GM12878 (cell line): ENCODE results near the gene C11orf58. TPM values are rescaled to one million over a fixed set of nuclear protein-coding genes. Genes with fewer than 3 reads are reported as not detected.

Source experiments
- ATAC-seq: fragments of 200-7000 bp; cut with Tn5 transposase; 3 replicates; pipeline ENCODE4 v1.9.1; 2020; ENCODE audit warnings: mild to moderate bottlenecking, moderate library complexity
- BruUV-seq: library from RNA; stranded (reverse); fragments of 400-500 nt; replicated peaks from 2 replicates; lab custom pipeline; 2021; lab: Mats Ljungman, UMichigan
- CTCF ChIA-PET: fragments of 300-600 bp; sonication (Branson Sonifier 250); formaldehyde crosslinking; extraction: SDS; loops from one replicate; lab custom pipeline; 2021; ENCODE audit warnings: inconsistent platforms; lab: Yijun Ruan, JAX
- POLR2A ChIA-PET: fragments of 350-600 bp; formaldehyde crosslinking; extraction: SDS; loops from one replicate; lab custom pipeline; 2021; ENCODE audit warnings: inconsistent platforms; lab: Charles Lee
- RAD21 ChIA-PET: fragments of 300-600 bp; sonication (Branson Sonifier 250); formaldehyde crosslinking; loops from one replicate; lab custom pipeline; 2023; ENCODE audit warnings: antibody characterized with exemption; ENCODE audit not compliant: unreplicated experiment; lab: Charles Lee
- SMC1A ChIA-PET: fragments of 300-600 bp; sonication (Branson Sonifier 250); formaldehyde crosslinking; loops from one replicate; lab custom pipeline; 2023; ENCODE audit not compliant: unreplicated experiment, uncharacterized antibody; lab: Charles Lee
- DNase-seq: peaks from one replicate; pipeline ENCODE4 v3.0.0-alpha.2; 2011; ENCODE audit warnings: low read depth, low spot score
- FAIRE-seq: peaks from 3 replicates; lab custom pipeline; 2011; peaks lifted over from hg19 to GRCh38; lab: Jason Lieb, UNC
- H2AFZ ChIP-seq: 2 replicates; pipeline ENCODE4 v1.6.0; 2011; ENCODE audit warnings: low read depth, low read length, control low read depth; ENCODE audit not compliant: control insufficient read depth
- H3K27ac ChIP-seq: 2 replicates; pipeline ENCODE4 v1.5.1; 2011; ENCODE audit warnings: control low read depth; ENCODE audit not compliant: control insufficient read depth, insufficient read depth
- H3K27me3 ChIP-seq, 2 experiments: replicated peaks in 1 of 2; 2 replicates each; pipeline versions ENCODE4 v1.6.0 to v1.6.1; 2011; ENCODE audit warnings: low read length in 1 of 2; ENCODE audit not compliant: control insufficient read depth in 2 of 2, insufficient read depth in 2 of 2
- H3K36me3 ChIP-seq, 2 experiments: 2 replicates each; pipeline ENCODE4 v1.5.1; 2011; ENCODE audit warnings: low read length in 1 of 2; ENCODE audit not compliant: control insufficient read depth in 2 of 2, insufficient read depth in 2 of 2
- H3K4me1 ChIP-seq: 2 replicates; pipeline ENCODE4 v1.6.1; 2011; ENCODE audit warnings: mild to moderate bottlenecking, low read length, moderate library complexity, mixed read lengths; ENCODE audit not compliant: control insufficient read depth, insufficient read depth
- H3K4me2 ChIP-seq: 2 replicates; pipeline ENCODE4 v1.6.0; 2011; ENCODE audit warnings: control low read depth; ENCODE audit not compliant: control insufficient read depth, insufficient read depth
- H3K4me3 ChIP-seq: fragments of 200-600 bp; sonication (generic); 2 replicates; pipeline ENCODE4 v1.5.1; 2016
- H3K79me2 ChIP-seq: 2 replicates; pipeline ENCODE4 v1.6.0; 2011; ENCODE audit warnings: low read length; ENCODE audit not compliant: control insufficient read depth, insufficient read depth
- H3K9ac ChIP-seq: 2 replicates; pipeline ENCODE4 v1.8.0; 2011; ENCODE audit warnings: low read length, control low read depth, mixed read lengths; ENCODE audit not compliant: control insufficient read depth, insufficient read depth
- H3K9me3 ChIP-seq: replicated peaks from 3 replicates; pipeline ENCODE4 v1.5.1; 2011; ENCODE audit warnings: mild to moderate bottlenecking, low read length; ENCODE audit not compliant: control insufficient read depth, insufficient read depth
- H4K20me1 ChIP-seq: 2 replicates; pipeline ENCODE4 v1.6.0; 2011; ENCODE audit not compliant: control insufficient read depth, insufficient read depth
- ESRRA ChIP-seq: IDR thresholded peaks from 2 replicates; pipeline ENCODE4 v1.6.1; 2012; ENCODE audit warnings: mild to moderate bottlenecking, low read length, improper control_type of control experiment
- FOXM1 ChIP-seq: IDR thresholded peaks from 2 replicates; pipeline ENCODE4 v1.6.1; 2012; ENCODE audit warnings: low read depth, mild to moderate bottlenecking, inconsistent platforms, low read length, moderate library complexity
- IRF5 ChIP-seq: fragments of 450-650 bp; IDR thresholded peaks from 2 replicates; pipeline ENCODE4 v1.6.1; 2017; ENCODE audit warnings: borderline replicate concordance
- NFYB ChIP-seq: IDR thresholded peaks from 2 replicates; pipeline ENCODE4 v1.6.1; 2011; ENCODE audit warnings: low read depth, mild to moderate bottlenecking, low read length, improper control_type of control experiment, moderate library complexity; ENCODE audit not compliant: insufficient read depth
- RAD21 ChIP-seq: IDR thresholded peaks from 2 replicates; pipeline ENCODE4 v1.6.1; 2011; ENCODE audit warnings: mild to moderate bottlenecking, low read depth, low read length, moderate library complexity; ENCODE audit not compliant: insufficient read depth
- SRF ChIP-seq, 2 experiments: IDR thresholded peaks; 2 replicates each; pipeline ENCODE4 v1.6.1; 2011; ENCODE audit warnings: low read depth in 2 of 2, low read length in 2 of 2, mild to moderate bottlenecking in 1 of 2, moderate library complexity in 1 of 2
- WGBS: methylation state at CpG from one replicate; pipeline ENCODE4 v1.1.6; 2016; ENCODE audit warnings: low lambda C conversion rate; ENCODE audit not compliant: insufficient replicate concordance, insufficient coverage; ENCODE audit errors: missing lambda C conversion rate; 5-methylcytosine and 5-hydroxymethylcytosine counted together
- in situ Hi-C: fragments of 300-500 bp; cut with MboI; formaldehyde crosslinking; loops from 9 replicates; pipeline ENCODE4 v1.14.3; 2018; ENCODE audit warnings: mixed read lengths
- intact Hi-C: fragments of 100-400 bp; cut with micrococcal nuclease; formaldehyde crosslinking; loops from one replicate; pipeline ENCODE4 v1.14.2; 2022; ENCODE audit not compliant: unreplicated experiment
- polyA plus RNA-seq, 11 experiments: library from polyadenylated mRNA; depleted of rRNA in 4 of 11; unstranded in 6 of 11; stranded (reverse) in 5 of 11; fragments of >200 nt; fragmentation: Nextera tagmentation in 4 of 11; fragmentation: Illumina TruSeq in 1 of 11; extraction: Ambion mirVana in 4 of 11; extraction: Trizol in 1 of 11; gene quantifications; 1 replicate in 1 of 11; 2 replicates in 10 of 11; pipeline versions ENCODE4 v1.2.1 to v1.2.3, GENCODE V29; 2011 to 2016; ENCODE audit warnings: inconsistent platforms in 2 of 11, missing spikeins in 2 of 11, low read depth in 1 of 11
- total RNA-seq, 4 experiments: library from RNA; depleted of rRNA in 3 of 4; stranded (reverse); fragments of >200 nt in 3 of 4; fragmentation: Illumina TruSeq in 1 of 4; extraction: Trizol in 1 of 4; gene quantifications; 2 replicates each; pipeline versions ENCODE4 v1.2.1 to v1.2.3, GENCODE V29; 2013 to 2021
- TF ChIP-seq, protein P1 (sequence below): fragments of 450-650 bp; IDR thresholded peaks from 2 replicates; pipeline ENCODE4 v1.6.1; 2016; ENCODE audit warnings: mild to moderate bottlenecking

Gene C11orf58
- total and polyA plus RNA-seq, 10 of the 15 experiments (the other 5 are each of a cell fraction or from before 2014, with no cell fraction given), result 98.2 to 379 (median 211) TPM

- TF ChIP-seq, protein P1, sequence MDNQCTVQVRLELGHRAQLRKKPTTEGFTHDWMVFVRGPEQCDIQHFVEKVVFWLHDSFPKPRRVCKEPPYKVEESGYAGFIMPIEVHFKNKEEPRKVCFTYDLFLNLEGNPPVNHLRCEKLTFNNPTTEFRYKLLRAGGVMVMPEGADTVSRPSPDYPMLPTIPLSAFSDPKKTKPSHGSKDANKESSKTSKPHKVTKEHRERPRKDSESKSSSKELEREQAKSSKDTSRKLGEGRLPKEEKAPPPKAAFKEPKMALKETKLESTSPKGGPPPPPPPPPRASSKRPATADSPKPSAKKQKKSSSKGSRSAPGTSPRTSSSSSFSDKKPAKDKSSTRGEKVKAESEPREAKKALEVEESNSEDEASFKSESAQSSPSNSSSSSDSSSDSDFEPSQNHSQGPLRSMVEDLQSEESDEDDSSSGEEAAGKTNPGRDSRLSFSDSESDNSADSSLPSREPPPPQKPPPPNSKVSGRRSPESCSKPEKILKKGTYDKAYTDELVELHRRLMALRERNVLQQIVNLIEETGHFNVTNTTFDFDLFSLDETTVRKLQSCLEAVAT, result peak; percentile 14
- TF ChIP-seq NFYB, result no peak
- TF ChIP-seq, all 136 proteins: peak for 5
Observed at GRCh38 chr11:16738947-16739815, 734 bp downstream of the C11orf58 start (continued).

GRCh38 chr11:16741473-16741872 is 3.0 kb downstream of the C11orf58 start:
- WGBS, result 42% methylated on average over 4 of the region's 4 CpGs
- POLR2A ChIA-PET, result interaction anchor here (0.9 kb wide), 1 partner anchor 9 kb away, joined by 4 read pairs; no protein-coding TSS in a partner anchor
- CTCF ChIA-PET, result interaction anchor here (0.9 to 1.1 kb wide), 2 partner anchors 11 to 45 kb away, joined by 3 to 4 read pairs; no protein-coding TSS in a partner anchor
- H3K4me3 ChIP-seq, result peak overlapping the region; percentile 49
- H3K9ac ChIP-seq, result peak overlapping the region; percentile 25; the same call in 1 of the 2 replicates
- H3K4me2 ChIP-seq, result peak overlapping the region; percentile 67; the same call in 1 of the 2 replicates
- H3K27ac ChIP-seq, result no peak overlapping the region
- DNase-seq, result no peak
- in situ Hi-C loops, result no loop called here
- TF ChIP-seq ESRRA (no peak), SRF (IDR thresholded peaks at IDR 0.05; ENCODE audit: low read depth in 2 of 2, low read length in 2 of 2) (no peak), IRF5 (no peak), RAD21 (no peak), FOXM1 (no peak)
- TF ChIP-seq, protein P1, result no peak
- H3K79me2 ChIP-seq, result peaks cover 70% of the 10 kb centered on the region
- no TSS peak for BruUV-seq
- SMC1A ChIA-PET, result interaction anchor here (1.0 kb wide), 1 partner anchor 18 kb away, joined by 3 read pairs; no protein-coding TSS in a partner anchor
- no peaks in the 10 kb centered on the region; the same call in 1 of the 2 replicates for H4K20me1 ChIP-seq
- H3K36me3 ChIP-seq, result peaks cover 0 to 25% of the 10 kb centered on the region in 2 experiments; a peak in 3 of 4 replicates
- RAD21 ChIA-PET, result no interaction called here
- ATAC-seq, result peak; percentile 3; the same call in 2 of the 3 replicates
- H3K27me3 ChIP-seq, result no peaks in the 10 kb centered on the region
- H2AFZ ChIP-seq, result no peak overlapping the region
- no peaks in the 10 kb centered on the region for H3K9me3 ChIP-seq
- no peak for FAIRE-seq
- peaks cover 4% of the 10 kb centered on the region; the same call in 1 of the 2 replicates for H3K4me1 ChIP-seq
- intact Hi-C loops, result no loop called here
